CD4-positive, alpha-beta T cell (primary cell): Measurements from ENCODE around the gene TP53BP2. TPM values are rescaled to one million over a fixed set of nuclear protein-coding genes. Genes with fewer than 3 reads are reported as not detected.

Experiments
- ATAC-seq: fragments of 200-7000 bp; cut with Tn5 transposase; one replicate; pipeline ENCODE4 v1.10.0; 2022; ENCODE audit warnings: mild to moderate bottlenecking; ENCODE audit not compliant: poor library complexity
- CTCF ChIA-PET: fragments of 350-600 bp; sonication (Branson Sonifier 250); formaldehyde crosslinking; loops from one replicate; lab custom pipeline; 2021; ENCODE audit warnings: antibody characterized with exemption, inconsistent platforms; lab: Charles Lee
- POLR2A ChIA-PET: fragments of 350-600 bp; sonication (Branson Sonifier 250); formaldehyde crosslinking; loops from one replicate; lab custom pipeline; 2021; ENCODE audit warnings: antibody characterized with exemption, inconsistent platforms; lab: Charles Lee
- DNase-seq, 14 experiments: peaks; one replicate each; pipeline ENCODE4 v3.0.0-alpha.2; 2013 to 2020; ENCODE audit warnings: mixed read lengths in 2 of 14
- H3K27ac ChIP-seq, 2 donors: one replicate each; pipeline versions ENCODE4 v1.5.1 to v1.7.0; 2013; ENCODE audit warnings: low read length in 2 of 2, low read depth in 1 of 2, mild to moderate bottlenecking in 1 of 2
- H3K27me3 ChIP-seq, 2 experiments: 1 replicate in 1 of 2; 2 replicates in 1 of 2; pipeline versions ENCODE4 v1.6.1 to v1.7.0; 2013; ENCODE audit warnings: low read length in 2 of 2, control low read depth in 1 of 2, mild to moderate bottlenecking in 1 of 2, moderate library complexity in 1 of 2; ENCODE audit not compliant: insufficient read depth in 2 of 2, control insufficient read depth in 1 of 2
- H3K36me3 ChIP-seq: one replicate; pipeline ENCODE4 v1.6.1; 2013; ENCODE audit warnings: low read length, control low read depth; ENCODE audit not compliant: insufficient read depth
- H3K4me1 ChIP-seq: one replicate; pipeline ENCODE4 v1.6.1; 2013; ENCODE audit warnings: low read length, control low read depth; ENCODE audit not compliant: insufficient read depth
- H3K4me3 ChIP-seq: one replicate; pipeline ENCODE4 v1.5.1; 2013; ENCODE audit warnings: mild to moderate bottlenecking, low read length, moderate library complexity
- H3K9me3 ChIP-seq, 2 experiments: 1 replicate in 1 of 2; 2 replicates in 1 of 2; pipeline versions ENCODE4 v1.6.1 to v1.7.0; 2013; ENCODE audit warnings: low read length in 2 of 2, mild to moderate bottlenecking in 2 of 2, control low read depth in 1 of 2, moderate library complexity in 1 of 2; ENCODE audit not compliant: control insufficient read depth in 1 of 2, insufficient read depth in 1 of 2
- H3K27ac Mint-ChIP-seq: one replicate; pipeline ENCODE4 v1.8.0; 2020; ENCODE audit warnings: mixed read lengths
- H3K27me3 Mint-ChIP-seq: one replicate; pipeline ENCODE4 v1.8.0; 2021; ENCODE audit warnings: mixed read lengths
- H3K36me3 Mint-ChIP-seq: one replicate; pipeline ENCODE4 v1.8.0; 2021; ENCODE audit warnings: low read depth, mixed read lengths
- H3K4me1 Mint-ChIP-seq: one replicate; pipeline ENCODE4 v1.8.0; 2021; ENCODE audit warnings: low read depth, mixed read lengths
- H3K4me3 Mint-ChIP-seq: one replicate; pipeline ENCODE4 v1.8.0; 2020; ENCODE audit warnings: mild to moderate bottlenecking, mixed read lengths
- H3K9me3 Mint-ChIP-seq: one replicate; pipeline ENCODE4 v1.8.0; 2020; ENCODE audit warnings: mixed read lengths
- intact Hi-C, 2 experiments: fragments of 100-400 bp; cut with DNase I in 1 of 2; cut with micrococcal nuclease in 1 of 2; formaldehyde crosslinking; loops; one replicate each; pipeline versions ENCODE4 v1.15.1 to v1.9.0; 2023 to 2025; cut with DNase I, micrococcal nuclease
- total RNA-seq, 174 experiments: library from RNA in 2 of 174; stranded (reverse) in 2 of 174; gene quantifications; one replicate each; pipeline ENCODE4 v1.2.3 and lab custom pipeline; 2021 to 2026
- TF ChIP-seq, protein P1 (sequence below): fragments of 200-600 bp; IDR thresholded peaks from one replicate; pipeline ENCODE4 v1.8.0; 2022; ENCODE audit warnings: antibody characterized with exemption, mild to moderate bottlenecking

TP53BP2 gene
- total RNA-seq, 2 experiments from 2014 or later: 104 to 119 TPM

DNA sequence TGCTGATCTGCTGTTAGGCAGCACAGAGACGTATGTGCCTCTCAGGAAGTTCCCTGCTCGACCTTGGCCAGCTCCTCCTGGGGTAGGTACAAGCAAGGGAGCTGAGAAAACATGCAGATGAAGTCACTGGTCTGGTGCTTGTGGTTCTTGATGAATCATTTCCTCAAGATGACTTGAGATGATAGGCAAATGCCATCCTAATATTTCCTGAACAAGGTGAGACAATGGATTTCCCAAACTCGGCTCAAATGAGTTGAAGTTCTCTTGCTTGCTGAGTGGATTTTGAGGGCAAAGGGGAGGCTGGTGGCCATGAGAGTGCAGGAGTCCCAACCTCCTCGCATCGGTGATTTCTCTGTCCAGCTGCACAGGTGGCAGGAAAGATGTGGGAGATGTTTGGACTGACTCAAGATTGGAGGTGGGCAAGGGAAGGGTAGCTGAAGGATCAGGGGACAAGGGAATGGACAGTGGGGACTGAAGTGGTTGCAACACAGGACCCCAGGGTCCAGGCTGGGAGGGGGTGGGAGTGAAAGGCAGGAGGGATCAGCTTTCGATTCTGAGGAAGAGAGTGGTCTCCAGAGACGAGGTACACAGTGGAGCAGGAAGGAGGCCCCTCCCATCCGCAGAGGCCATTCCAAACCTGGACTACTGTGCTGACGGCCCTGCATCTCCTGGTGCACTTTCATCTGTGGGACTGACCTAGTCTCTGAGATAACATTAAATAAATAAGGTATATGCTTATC, 69.5 kb downstream of the TP53BP2 start:
- ChIA-PET POLR2A (interaction anchor here (2.1 kb wide), 1 partner anchor 70 kb away, joined by 4 read pairs; the partner anchor contains the start of gene TP53BP2), CTCF (no interaction called here)
- peak overlapping the region; percentile 83 for H3K27ac Mint-ChIP-seq
- peaks cover 9% of the 10 kb centered on the region for H3K4me1 ChIP-seq
- H3K36me3 ChIP-seq: peaks cover 84% of the 10 kb centered on the region
- H3K4me3 Mint-ChIP-seq: no peak overlapping the region
- DNase-seq (peak in 10 of 14 experiments; percentile 9 to 71 (median 32)), ATAC-seq (peak; percentile 76)
- H3K27ac ChIP-seq: peak overlapping the region; percentile 24 to 25
- TF ChIP-seq, protein P1, sequence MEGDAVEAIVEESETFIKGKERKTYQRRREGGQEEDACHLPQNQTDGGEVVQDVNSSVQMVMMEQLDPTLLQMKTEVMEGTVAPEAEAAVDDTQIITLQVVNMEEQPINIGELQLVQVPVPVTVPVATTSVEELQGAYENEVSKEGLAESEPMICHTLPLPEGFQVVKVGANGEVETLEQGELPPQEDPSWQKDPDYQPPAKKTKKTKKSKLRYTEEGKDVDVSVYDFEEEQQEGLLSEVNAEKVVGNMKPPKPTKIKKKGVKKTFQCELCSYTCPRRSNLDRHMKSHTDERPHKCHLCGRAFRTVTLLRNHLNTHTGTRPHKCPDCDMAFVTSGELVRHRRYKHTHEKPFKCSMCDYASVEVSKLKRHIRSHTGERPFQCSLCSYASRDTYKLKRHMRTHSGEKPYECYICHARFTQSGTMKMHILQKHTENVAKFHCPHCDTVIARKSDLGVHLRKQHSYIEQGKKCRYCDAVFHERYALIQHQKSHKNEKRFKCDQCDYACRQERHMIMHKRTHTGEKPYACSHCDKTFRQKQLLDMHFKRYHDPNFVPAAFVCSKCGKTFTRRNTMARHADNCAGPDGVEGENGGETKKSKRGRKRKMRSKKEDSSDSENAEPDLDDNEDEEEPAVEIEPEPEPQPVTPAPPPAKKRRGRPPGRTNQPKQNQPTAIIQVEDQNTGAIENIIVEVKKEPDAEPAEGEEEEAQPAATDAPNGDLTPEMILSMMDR: no peak
- no peaks in the 10 kb centered on the region for H3K27me3 ChIP-seq
- H3K4me3 ChIP-seq: no peak overlapping the region
- no peaks in the 10 kb centered on the region for H3K27me3 Mint-ChIP-seq
- H3K4me1 Mint-ChIP-seq: peaks cover 16% of the 10 kb centered on the region
- intact Hi-C loops: no loop called here
- H3K36me3 Mint-ChIP-seq: peaks cover 92% of the 10 kb centered on the region
- no peaks in the 10 kb centered on the region for H3K9me3 Mint-ChIP-seq
- no peaks in the 10 kb centered on the region for H3K9me3 ChIP-seq

DNA sequence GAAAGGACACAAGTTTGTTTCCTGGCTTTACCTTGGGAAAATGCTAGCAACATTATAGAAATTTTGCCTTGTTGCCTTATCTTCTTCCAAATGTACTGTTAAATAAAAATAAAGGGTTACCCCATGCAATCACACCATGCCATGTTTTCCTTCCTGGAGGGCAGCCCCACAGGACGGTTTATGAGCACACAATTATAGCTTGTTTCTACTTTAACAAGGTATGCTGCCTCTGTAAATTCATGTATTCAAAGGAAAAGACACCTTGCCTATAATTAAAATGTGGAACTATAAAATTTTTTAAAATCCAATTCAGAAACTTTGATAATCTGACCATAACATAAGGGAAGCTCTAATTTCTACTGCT, 70.1 kb downstream of the TP53BP2 start:
- Mint-ChIP-seq H3K4me1 (peaks cover 16% of the 10 kb centered on the region), H3K4me3 (no peak overlapping the region), H3K36me3 (peaks cover 92% of the 10 kb centered on the region), H3K9me3 (no peaks in the 10 kb centered on the region), H3K27ac (peak overlapping the region; percentile 83), H3K27me3 (no peaks in the 10 kb centered on the region)
- Histone ChIP-seq H3K4me1 (peaks cover 9% of the 10 kb centered on the region), H3K9me3 (no peaks in the 10 kb centered on the region), H3K36me3 (peaks cover 86% of the 10 kb centered on the region), H3K27ac (no peak overlapping the region), H3K4me3 (no peak overlapping the region), H3K27me3 (no peaks in the 10 kb centered on the region)
- POLR2A ChIA-PET: interaction anchor here (2.1 kb wide), 1 partner anchor 70 kb away, joined by 4 read pairs; the partner anchor contains the start of gene TP53BP2
- intact Hi-C loops: no loop called here
- TF ChIP-seq, protein P1: no peak
- CTCF ChIA-PET: no interaction called here
- DNase-seq (no peak), ATAC-seq (no peak)

DNA sequence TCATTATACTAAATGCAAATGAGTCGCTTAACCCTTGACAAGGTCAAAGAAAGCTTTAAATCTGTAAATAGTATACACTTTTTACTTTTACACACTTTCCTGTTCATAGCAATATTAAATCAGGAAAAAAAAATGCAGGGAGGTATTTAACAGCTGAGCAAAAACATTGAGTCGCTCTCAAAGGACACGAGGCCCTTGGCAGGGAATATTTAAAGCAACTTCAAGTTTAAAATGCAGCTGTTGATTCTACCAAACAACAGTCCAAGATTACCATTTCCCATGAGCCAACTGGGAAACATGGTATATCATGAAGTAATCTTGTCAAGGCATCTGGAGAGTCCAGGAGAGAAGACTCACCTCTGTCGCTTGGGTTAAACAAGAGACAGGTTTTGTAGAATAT, 70.7 kb downstream of the TP53BP2 start:
- peaks cover 87% of the 10 kb centered on the region for H3K36me3 ChIP-seq
- ChIA-PET POLR2A (no interaction called here), CTCF (interaction anchor here (0.8 to 1.1 kb wide), 2 partner anchors 26 to 65 kb away, joined by 3 read pairs; no protein-coding TSS in a partner anchor)
- H3K9me3 Mint-ChIP-seq: no peaks in the 10 kb centered on the region
- peak overlapping the region; percentile 45 for H3K27ac Mint-ChIP-seq
- no peaks in the 10 kb centered on the region for H3K27me3 Mint-ChIP-seq
- H3K4me3 ChIP-seq: no peak overlapping the region
- ATAC-seq (no peak), DNase-seq (no peak)
- H3K27ac ChIP-seq: no peak overlapping the region
- H3K27me3 ChIP-seq: no peaks in the 10 kb centered on the region
- TF ChIP-seq, protein P1: no peak
- intact Hi-C loops: no loop called here
- peaks cover 90% of the 10 kb centered on the region for H3K36me3 Mint-ChIP-seq
- no peak overlapping the region for H3K4me3 Mint-ChIP-seq
- H3K4me1 ChIP-seq: peaks cover 9% of the 10 kb centered on the region
- no peaks in the 10 kb centered on the region for H3K9me3 ChIP-seq
- H3K4me1 Mint-ChIP-seq: peaks cover 16% of the 10 kb centered on the region
